ENCODE data around the gene RALGAPB.
"Not testable (repeated sequence)": the region's sequence is repeated elsewhere in the genome, so short reads cannot be mapped to it uniquely, and the experiment has no call there.

Gene RALGAPB

GRCh38 chr20:38592411-38592790 is 119.8 kb downstream of the RALGAPB start:
- H3K27ac ChIP-seq (ENCODE audit: low read length); H3K4me3 ChIP-seq (ENCODE audit: low read length); H3K27me3 ChIP-seq (ENCODE audit: control insufficient read depth, insufficient read depth, low read length); H3K4me1 ChIP-seq (ENCODE audit: control insufficient read depth, low read depth, low read length); H3K36me3 ChIP-seq (ENCODE audit: control insufficient read depth, low read depth, low read length); H3K9me3 ChIP-seq (ENCODE audit: control insufficient read depth, low read depth, low read length); H3K9ac ChIP-seq (ENCODE audit: low read length): not testable (repeated sequence)

DNA sequence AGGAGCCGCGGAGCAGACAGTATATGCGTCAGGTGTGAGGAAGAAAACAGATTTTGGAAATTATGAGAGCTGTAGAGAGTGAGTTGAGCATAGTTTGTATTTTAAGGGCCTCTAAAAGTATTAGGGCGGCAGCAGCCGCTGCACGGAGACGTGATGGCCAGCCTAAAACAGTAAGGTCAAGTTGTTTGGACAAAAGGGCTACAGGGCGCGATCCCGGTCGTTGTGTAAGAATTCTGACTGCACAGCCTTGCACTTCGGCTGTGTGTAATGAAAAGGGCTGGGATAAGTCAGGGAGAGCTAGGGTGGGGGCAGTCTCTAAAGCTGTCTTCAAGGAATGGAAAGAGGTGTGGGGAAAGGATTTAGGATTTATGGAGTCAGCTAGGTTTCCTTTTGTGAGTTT is 121.6 kb downstream of the RALGAPB start:
- H3K27me3 ChIP-seq (ENCODE audit: control insufficient read depth, insufficient read depth, low read length); H3K27ac ChIP-seq (ENCODE audit: low read length); H3K36me3 ChIP-seq (ENCODE audit: control insufficient read depth, low read depth, low read length); H3K4me3 ChIP-seq (ENCODE audit: low read length); H3K9me3 ChIP-seq (ENCODE audit: control insufficient read depth, low read depth, low read length); H3K9ac ChIP-seq (ENCODE audit: low read length): not testable (repeated sequence)
- peaks cover 15% of the 10 kb centered on the region for H3K4me1 ChIP-seq (ENCODE audit: control insufficient read depth, low read depth, low read length)

- H3K27me3 ChIP-seq (ENCODE audit: control insufficient read depth, insufficient read depth, low read length); H3K36me3 ChIP-seq (ENCODE audit: control insufficient read depth, low read depth, low read length); H3K9me3 ChIP-seq (ENCODE audit: control insufficient read depth, low read depth, low read length); H3K9ac ChIP-seq (ENCODE audit: low read length); H3K4me3 ChIP-seq (ENCODE audit: low read length); H3K27ac ChIP-seq (ENCODE audit: low read length): not testable (repeated sequence)
- peaks cover 29% of the 10 kb centered on the region for H3K4me1 ChIP-seq (ENCODE audit: control insufficient read depth, low read depth, low read length)
Measured at GRCh38 chr20:38595886-38596285, 123.2 kb downstream of the RALGAPB start.

DNA sequence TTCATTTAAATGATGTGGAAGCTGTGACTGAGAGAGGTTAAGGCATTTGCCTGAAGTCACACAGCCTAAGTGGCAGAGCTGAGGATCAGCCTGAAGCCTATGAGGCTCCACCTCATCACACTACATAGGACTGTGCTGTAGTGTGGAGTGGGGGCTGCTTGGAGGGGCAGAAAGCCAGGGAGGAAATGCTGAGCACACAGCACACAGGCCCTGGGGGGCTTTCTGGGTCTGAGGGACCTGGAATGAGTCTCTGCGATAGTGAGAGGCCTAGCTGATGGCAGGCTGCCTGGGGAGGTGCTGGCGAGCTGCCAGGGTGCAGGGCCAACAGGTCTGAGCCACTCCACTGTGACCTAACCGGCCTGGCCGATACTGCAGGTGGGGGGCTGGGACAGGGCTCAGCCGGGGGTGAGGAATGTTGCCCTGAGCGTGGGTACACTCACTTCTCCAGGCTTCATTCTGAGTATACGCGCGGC is 126.8 kb downstream of the RALGAPB start:
- H3K9ac ChIP-seq (ENCODE audit: low read length) = no peak overlapping the region
- H3K27ac ChIP-seq (ENCODE audit: low read length) = no peak overlapping the region
- H3K27me3 ChIP-seq (ENCODE audit: control insufficient read depth, insufficient read depth, low read length) = peaks cover 18% of the 10 kb centered on the region
- H3K9me3 ChIP-seq (ENCODE audit: control insufficient read depth, low read depth, low read length) = no peaks in the 10 kb centered on the region
- H3K4me3 ChIP-seq (ENCODE audit: low read length) = no peak overlapping the region
- H3K36me3 ChIP-seq (ENCODE audit: control insufficient read depth, low read depth, low read length) = no peaks in the 10 kb centered on the region
- H3K4me1 ChIP-seq (ENCODE audit: control insufficient read depth, low read depth, low read length) = peaks cover 26% of the 10 kb centered on the region

GRCh38 chr20:38600057-38600456 is 127.4 kb downstream of the RALGAPB start:
- peaks cover 26% of the 10 kb centered on the region for H3K4me1 ChIP-seq (ENCODE audit: control insufficient read depth, low read depth, low read length)
- no peaks in the 10 kb centered on the region for H3K36me3 ChIP-seq (ENCODE audit: control insufficient read depth, low read depth, low read length)
- no peak overlapping the region for H3K27ac ChIP-seq (ENCODE audit: low read length)
- H3K9ac ChIP-seq (ENCODE audit: low read length) = no peak overlapping the region
- H3K4me3 ChIP-seq (ENCODE audit: low read length) = no peak overlapping the region
- peaks cover 18% of the 10 kb centered on the region for H3K27me3 ChIP-seq (ENCODE audit: control insufficient read depth, insufficient read depth, low read length)
- H3K9me3 ChIP-seq (ENCODE audit: control insufficient read depth, low read depth, low read length) = no peaks in the 10 kb centered on the region

DNA sequence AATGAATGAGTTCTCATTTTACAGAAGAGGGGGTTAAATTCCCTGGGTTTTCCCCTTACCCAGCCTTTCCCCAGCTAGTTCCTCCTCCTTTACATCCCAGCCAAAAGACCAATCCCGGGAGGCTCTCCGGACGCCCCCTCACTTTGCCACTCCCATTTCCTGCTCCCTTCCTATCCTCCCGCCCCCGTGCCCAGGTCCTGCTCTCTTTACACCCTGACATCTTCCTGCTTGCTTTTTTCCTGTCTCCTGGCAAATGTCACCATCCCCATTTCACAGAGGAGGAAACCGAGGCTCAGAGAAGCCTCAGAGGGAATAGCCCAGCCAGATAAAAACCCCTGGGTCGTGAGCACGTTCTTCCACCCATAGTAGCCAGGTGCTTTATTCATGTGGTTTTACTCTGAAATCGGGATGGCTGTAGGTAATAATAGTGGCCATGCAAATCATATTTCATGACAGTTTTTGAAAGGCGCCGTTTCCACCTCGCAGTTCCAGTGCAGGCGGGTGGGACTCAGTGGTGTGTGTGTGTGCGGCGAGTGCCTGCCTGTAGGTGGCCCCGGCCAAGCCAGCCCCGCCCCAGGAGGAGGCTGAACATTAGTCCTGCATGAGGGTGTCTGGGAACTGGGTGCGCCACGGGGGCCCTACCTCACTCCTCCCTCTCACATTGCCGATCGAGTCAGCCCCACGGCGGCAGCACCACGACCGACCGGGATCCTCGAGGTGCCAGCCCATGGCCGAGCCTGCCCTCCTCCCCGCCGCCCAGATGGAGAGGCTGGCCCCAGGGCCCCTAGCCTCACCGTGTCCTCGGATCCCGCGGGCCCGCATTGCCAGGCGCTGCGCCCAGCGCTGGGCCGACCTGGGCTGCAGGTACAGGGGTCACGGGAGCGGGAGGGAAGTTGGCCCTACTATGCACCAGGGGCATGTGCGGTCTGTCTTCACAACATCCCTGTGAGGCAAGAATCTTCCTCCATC is 128.9 kb downstream of the RALGAPB start, which contains the start of gene ARHGAP40:
Gene ARHGAP40, plus strand, starts transcription at position 594 of the 969 bp plus-strand sequence.
- Histone ChIP-seq H3K4me3 (ENCODE audit: low read length) (peak within 1 kb of the TSS; percentile 77), H3K36me3 (ENCODE audit: control insufficient read depth, low read depth, low read length) (no peaks in the 10 kb centered on the region), H3K9me3 (ENCODE audit: control insufficient read depth, low read depth, low read length) (no peaks in the 10 kb centered on the region), H3K4me1 (ENCODE audit: control insufficient read depth, low read depth, low read length) (peaks cover 26% of the 10 kb centered on the region), H3K9ac (ENCODE audit: low read length) (peak within 1 kb of the TSS; percentile 33), H3K27me3 (ENCODE audit: control insufficient read depth, insufficient read depth, low read length) (peaks cover 18% of the 10 kb centered on the region), H3K27ac (ENCODE audit: low read length) (no peak within 1 kb of the TSS)

GRCh38 chr20:38602185-38602581 is 129.5 kb downstream of the RALGAPB start:
- Histone ChIP-seq H3K27ac (ENCODE audit: low read length) (no peak overlapping the region), H3K27me3 (ENCODE audit: control insufficient read depth, insufficient read depth, low read length) (peaks cover 18% of the 10 kb centered on the region), H3K36me3 (ENCODE audit: control insufficient read depth, low read depth, low read length) (no peaks in the 10 kb centered on the region), H3K4me3 (ENCODE audit: low read length) (peak overlapping the region; percentile 77), H3K9ac (ENCODE audit: low read length) (peak overlapping the region; percentile 33), H3K9me3 (ENCODE audit: control insufficient read depth, low read depth, low read length) (no peaks in the 10 kb centered on the region), H3K4me1 (ENCODE audit: control insufficient read depth, low read depth, low read length) (peaks cover 26% of the 10 kb centered on the region)

DNA sequence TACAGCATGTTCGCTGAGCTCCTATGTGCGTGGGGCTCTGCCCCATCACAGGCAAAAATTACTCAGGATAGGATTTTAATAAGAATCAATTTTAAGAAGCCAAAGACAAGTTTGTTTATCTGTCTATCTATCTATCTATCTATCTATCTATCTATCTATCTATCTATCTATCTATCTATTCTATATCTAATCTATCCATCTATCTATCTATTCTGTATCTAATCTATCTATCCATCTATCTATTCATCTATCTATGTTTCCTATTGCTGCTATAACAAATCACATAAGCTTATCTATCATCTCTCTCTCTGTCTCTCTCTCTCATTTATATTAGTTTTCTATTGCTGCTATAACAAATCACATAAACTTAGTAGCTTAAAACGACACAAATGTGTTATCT is 130.6 kb downstream of the RALGAPB start:
- no peaks in the 10 kb centered on the region for H3K36me3 ChIP-seq (ENCODE audit: control insufficient read depth, low read depth, low read length)
- H3K27ac ChIP-seq (ENCODE audit: low read length) = no peak overlapping the region
- no peaks in the 10 kb centered on the region for H3K9me3 ChIP-seq (ENCODE audit: control insufficient read depth, low read depth, low read length)
- peaks cover 32% of the 10 kb centered on the region for H3K4me1 ChIP-seq (ENCODE audit: control insufficient read depth, low read depth, low read length)
- H3K4me3 ChIP-seq (ENCODE audit: low read length) = no peak overlapping the region
- H3K27me3 ChIP-seq (ENCODE audit: control insufficient read depth, insufficient read depth, low read length) = peaks cover 18% of the 10 kb centered on the region
- no peak overlapping the region for H3K9ac ChIP-seq (ENCODE audit: low read length)

GRCh38 chr20:38604873-38605303 is 132.2 kb downstream of the RALGAPB start:
- H3K4me1 ChIP-seq (ENCODE audit: control insufficient read depth, low read depth, low read length) = peaks cover 17% of the 10 kb centered on the region
- H3K27ac ChIP-seq (ENCODE audit: low read length) = no peak overlapping the region
- no peak overlapping the region for H3K4me3 ChIP-seq (ENCODE audit: low read length)
- H3K27me3 ChIP-seq (ENCODE audit: control insufficient read depth, insufficient read depth, low read length) = peaks cover 18% of the 10 kb centered on the region
- H3K9me3 ChIP-seq (ENCODE audit: control insufficient read depth, low read depth, low read length) = no peaks in the 10 kb centered on the region
- no peaks in the 10 kb centered on the region for H3K36me3 ChIP-seq (ENCODE audit: control insufficient read depth, low read depth, low read length)
- no peak overlapping the region for H3K9ac ChIP-seq (ENCODE audit: low read length)

DNA sequence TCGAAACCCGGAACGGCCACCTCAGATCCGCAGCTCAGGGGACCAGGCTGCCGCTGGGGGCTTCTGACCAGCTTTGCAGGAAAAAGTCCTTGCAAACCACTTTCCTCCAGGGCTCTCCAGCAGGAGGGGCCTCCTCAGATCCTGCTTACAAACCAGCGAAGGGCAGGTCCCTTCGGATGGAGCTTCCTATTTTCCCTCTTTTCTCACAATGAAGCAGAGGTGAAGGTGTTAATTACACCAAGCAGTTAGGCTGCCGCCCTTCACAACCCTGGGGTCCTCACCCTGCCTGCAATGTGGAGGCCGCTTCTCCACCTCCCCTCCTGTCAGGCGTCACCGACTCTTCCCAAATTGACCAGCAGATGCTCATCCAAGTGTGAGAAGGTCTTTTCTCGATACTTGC is 134.7 kb downstream of the RALGAPB start:
- Histone ChIP-seq H3K4me1 (ENCODE audit: control insufficient read depth, low read depth, low read length) (peaks cover 5% of the 10 kb centered on the region), H3K9ac (ENCODE audit: low read length) (no peak overlapping the region), H3K4me3 (ENCODE audit: low read length) (no peak overlapping the region), H3K27me3 (ENCODE audit: control insufficient read depth, insufficient read depth, low read length) (peaks cover 9% of the 10 kb centered on the region), H3K36me3 (ENCODE audit: control insufficient read depth, low read depth, low read length) (no peaks in the 10 kb centered on the region), H3K9me3 (ENCODE audit: control insufficient read depth, low read depth, low read length) (no peaks in the 10 kb centered on the region), H3K27ac (ENCODE audit: low read length) (no peak overlapping the region)

- Histone ChIP-seq H3K4me3 (ENCODE audit: low read length) (no peak overlapping the region), H3K27me3 (ENCODE audit: control insufficient read depth, insufficient read depth, low read length) (peaks cover under 1% of the 10 kb centered on the region), H3K9ac (ENCODE audit: low read length) (no peak overlapping the region), H3K4me1 (ENCODE audit: control insufficient read depth, low read depth, low read length) (peaks cover 5% of the 10 kb centered on the region), H3K36me3 (ENCODE audit: control insufficient read depth, low read depth, low read length) (no peaks in the 10 kb centered on the region), H3K9me3 (ENCODE audit: control insufficient read depth, low read depth, low read length) (no peaks in the 10 kb centered on the region), H3K27ac (ENCODE audit: low read length) (no peak overlapping the region)
Measured at GRCh38 chr20:38608188-38608587, 135.5 kb downstream of the RALGAPB start.

GRCh38 chr20:38609815-38610214 is 137.2 kb downstream of the RALGAPB start:
- Histone ChIP-seq H3K4me3 (ENCODE audit: low read length) (no peak overlapping the region), H3K9me3 (ENCODE audit: control insufficient read depth, low read depth, low read length) (no peaks in the 10 kb centered on the region), H3K27me3 (ENCODE audit: control insufficient read depth, insufficient read depth, low read length) (no peaks in the 10 kb centered on the region), H3K9ac (ENCODE audit: low read length) (no peak overlapping the region), H3K4me1 (ENCODE audit: control insufficient read depth, low read depth, low read length) (peaks cover 5% of the 10 kb centered on the region), H3K27ac (ENCODE audit: low read length) (no peak overlapping the region), H3K36me3 (ENCODE audit: control insufficient read depth, low read depth, low read length) (no peaks in the 10 kb centered on the region)

Data from iPS-18a (cell line).